Kidney capillary endothelial cell (primary cell): ENCODE measurements around the gene EIF2AK3.
A peak's percentile ranks its signal among the peaks of the same experiment; 100 is the strongest.
"Not testable (repeated sequence)": the region's sequence is repeated elsewhere in the genome, so short reads cannot be mapped to it uniquely, and the experiment has no call there.

Source experiments
- DNase-seq: peaks from one replicate; pipeline ENCODE4 v3.0.0-alpha.2; 2018; ENCODE audit warnings: low spot score

EIF2AK3 gene

DNA sequence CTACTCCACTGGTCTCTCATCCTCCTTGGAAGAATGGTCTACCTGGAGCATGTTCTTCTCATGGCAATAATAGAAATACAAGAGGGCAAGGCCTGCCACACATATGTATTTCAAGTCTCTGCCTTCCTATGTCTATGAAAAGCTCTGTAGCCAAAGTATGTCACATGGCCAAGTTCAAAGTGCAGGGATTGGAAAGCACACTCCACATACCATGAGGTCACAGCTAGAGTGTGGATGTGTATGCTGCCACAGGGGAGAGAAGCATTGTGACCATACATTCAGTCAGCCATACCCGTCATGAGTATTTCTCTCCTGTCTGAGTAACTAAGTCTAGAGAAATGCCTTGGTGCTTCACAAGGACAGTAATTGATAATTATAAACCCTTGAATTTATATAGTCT lies 8.8 kb upstream of the EIF2AK3 start:
- DNase-seq = no peak

DNA sequence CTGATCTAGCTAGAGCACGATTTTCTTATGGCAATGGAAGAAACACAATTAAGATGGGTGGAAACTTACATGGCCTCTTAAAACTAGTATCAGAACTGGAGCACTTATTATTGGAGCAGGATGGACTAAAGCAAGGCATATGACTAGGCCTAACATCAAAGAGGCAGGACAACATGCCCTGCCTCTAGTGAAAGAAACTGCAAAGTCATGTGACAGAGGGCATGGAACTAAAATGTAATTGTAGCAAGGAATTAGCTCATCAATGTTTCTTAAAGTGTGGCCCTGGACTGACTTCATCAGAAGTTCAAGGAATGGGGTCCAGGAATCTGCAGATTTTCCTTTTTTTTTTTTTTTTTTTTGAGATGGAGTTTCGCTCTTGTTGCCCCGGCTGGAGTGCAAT lies 5.3 kb upstream of the EIF2AK3 start:
- DNase-seq = no peak

DNA sequence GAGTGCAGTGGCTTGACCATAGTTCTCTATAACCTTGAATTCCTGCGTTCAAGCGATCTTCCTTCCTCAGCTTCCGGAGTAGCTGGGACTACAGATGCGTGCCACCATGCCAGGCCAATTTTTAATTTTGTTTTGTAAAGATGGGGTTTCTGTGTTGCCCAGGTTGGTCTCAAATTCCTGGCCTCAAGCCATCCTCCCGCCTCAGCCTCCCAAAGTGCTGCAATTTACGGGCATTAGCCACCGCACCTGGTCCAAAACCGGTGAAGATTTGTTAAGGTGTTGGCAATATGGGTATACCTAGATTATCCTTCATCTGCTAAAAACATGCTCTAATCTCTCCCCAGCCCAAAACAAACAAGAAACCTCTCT lies 1.3 kb upstream of the EIF2AK3 start:
- DNase-seq = no peak

DNA sequence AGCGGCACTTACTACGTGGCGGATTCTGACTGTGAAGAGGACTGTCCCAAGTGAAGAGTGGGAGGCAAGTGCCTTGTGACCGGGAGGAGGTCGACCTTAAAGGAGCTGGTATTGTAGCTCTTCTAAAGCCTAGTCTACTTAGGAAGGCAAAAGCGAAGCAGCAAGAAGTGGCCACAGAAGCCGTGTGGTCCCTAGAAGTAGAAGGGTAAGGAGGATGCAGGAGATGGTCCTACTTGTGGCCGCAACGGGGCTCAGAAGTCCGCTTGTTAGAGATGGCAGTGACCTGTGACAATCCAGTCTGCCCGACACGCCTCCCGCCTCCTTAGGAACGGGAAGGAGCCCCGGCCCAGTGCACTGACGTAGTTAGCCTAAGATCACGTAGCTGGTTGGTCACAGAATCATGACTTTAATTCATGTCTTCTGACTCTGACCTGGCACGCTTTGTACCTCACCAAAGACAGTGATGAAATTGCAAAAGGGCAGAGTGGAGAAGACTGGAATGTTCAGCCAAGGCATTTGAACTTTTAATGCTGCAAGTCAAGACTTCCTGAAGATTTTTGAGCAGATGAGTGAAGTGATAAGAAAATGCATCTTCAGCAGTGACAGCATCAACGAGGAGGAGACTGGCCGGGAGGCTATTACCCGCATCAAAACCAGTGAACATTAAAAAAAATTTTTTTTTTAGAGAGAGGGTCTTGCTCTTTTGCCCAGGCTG lies 749 bp upstream of the EIF2AK3 start:
- DNase-seq = peak; percentile 87

DNA sequence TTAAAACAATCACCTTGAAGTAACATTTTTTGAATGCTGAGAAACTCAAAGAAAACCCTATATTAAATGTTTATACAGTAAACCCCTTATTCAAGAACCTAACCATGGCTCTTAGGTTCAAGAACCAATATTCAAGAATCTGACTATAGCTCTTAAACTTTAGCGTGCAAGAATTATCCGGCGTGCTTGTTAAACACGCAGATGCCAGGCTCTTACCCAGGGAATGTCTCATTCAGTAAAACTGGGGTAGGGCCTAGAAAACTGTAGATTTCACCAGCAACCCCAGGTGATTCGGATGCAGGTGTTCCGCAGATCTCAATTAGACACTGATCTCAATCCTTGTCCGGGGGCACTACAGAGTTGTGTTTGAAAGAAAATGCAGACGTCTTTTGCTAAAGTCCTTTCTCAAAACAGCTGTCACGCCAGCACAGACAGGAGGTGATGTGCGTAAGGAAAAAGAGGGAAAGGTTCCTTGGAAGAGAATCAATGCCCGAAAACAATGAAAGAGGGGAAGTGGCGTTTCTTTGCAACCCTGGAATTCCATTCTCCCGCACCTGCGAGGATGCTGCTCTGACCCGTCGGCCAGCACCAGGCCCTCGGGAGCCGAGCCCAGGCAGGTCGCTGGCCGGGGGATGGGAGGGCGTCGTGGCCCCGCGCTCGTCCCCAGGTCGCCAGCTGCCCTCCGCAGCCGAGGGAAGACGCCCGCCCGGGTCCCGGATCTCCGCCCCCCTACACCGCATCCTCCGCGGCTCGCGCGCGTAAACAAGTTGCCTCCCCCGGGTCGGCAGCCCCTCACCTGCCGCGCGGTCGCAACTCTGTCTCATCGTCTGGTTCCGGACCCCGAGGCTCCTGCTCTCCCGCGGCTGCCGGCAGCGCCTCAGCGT lies 851 bp downstream of the EIF2AK3 start:
- DNase-seq = no peak

DNA sequence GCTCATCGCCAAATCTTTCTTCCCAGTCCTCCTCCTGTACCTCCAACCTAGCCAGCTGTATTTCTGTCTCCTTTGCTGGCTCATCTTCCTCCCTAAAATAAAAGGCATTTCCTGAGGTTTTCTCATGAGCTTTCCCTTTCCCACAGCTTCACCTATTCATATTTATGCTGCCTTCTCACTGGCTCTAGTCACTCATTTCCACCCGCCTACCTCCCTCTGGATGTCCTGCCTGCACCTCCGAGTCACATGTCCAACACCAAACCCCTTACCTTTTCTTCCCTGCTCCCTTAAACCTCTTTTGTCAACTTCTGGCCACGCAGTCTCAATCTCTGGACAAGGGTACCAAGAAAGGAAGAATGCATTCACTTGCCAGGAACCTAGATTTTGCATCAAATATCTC lies 2.8 kb downstream of the EIF2AK3 start:
- DNase-seq = no peak

DNA sequence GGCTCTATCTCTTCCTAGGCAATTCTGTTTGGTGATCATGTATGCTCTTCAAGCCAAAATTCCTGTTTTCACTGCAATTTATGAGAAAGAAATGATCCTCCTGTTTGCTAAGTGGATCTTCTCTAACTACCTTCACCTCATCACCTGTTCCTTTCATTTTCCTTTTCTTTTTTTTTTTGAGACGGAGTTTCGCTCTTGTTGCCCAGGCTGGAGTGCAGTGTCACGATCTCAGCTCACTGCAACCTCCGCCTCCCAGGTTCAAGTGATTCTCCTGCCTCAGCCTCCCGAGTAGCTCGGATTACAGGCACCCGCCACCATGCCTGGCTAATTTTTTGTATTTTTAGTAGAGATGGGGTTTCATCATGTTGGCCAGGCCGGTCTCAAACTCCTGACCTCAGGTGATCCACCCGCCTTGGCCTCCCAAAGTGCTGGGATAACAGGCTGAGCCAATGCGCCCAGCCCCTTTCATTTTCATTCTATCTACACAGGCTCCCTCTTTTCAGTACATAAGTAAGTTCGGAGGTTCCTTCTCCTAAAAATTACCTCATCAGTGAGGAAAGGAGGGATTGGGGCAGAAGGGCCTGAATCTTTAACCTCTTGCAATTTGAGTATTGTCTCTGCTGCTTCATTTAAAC lies 3.3 kb downstream of the EIF2AK3 start:
- DNase-seq = not testable (repeated sequence)

DNA sequence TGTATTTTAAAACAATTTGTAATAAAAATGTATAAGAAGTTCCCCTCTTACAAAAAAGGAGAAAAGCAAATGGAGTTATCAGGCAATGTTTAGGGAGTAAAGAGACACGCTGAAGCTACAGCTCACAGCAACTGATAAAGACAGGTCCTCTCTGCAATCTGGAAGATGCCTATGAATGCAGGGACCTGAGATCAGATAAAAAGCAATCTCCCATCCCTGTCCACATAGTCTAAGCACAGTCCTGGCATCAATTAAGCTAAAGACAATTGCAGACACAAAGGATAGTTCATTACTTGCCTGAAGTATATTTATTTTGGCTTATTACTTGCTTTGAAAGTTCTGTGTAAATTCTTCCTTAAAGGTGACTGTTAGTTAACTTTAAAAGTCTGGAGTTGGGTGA lies 5.0 kb downstream of the EIF2AK3 start:
- DNase-seq = no peak

DNA sequence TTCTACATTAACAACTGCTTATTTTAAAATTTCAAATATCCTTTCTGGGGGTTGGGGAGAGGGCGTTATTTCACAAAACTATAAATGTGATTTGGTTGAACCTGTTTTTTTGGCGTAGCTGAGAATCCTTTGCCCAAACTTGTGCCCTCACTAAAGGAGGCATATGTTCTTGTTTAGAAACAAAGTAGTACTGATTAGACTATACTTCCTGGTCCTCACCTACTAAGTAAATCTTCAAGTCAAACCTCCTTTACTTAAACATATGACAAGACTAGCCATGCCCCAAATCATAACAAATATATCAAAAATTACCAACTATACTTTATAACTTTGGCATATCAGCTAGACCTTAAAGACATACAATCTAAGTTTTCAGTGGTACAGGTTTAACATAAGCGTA lies 5.8 kb downstream of the EIF2AK3 start:
- DNase-seq = no peak

DNA sequence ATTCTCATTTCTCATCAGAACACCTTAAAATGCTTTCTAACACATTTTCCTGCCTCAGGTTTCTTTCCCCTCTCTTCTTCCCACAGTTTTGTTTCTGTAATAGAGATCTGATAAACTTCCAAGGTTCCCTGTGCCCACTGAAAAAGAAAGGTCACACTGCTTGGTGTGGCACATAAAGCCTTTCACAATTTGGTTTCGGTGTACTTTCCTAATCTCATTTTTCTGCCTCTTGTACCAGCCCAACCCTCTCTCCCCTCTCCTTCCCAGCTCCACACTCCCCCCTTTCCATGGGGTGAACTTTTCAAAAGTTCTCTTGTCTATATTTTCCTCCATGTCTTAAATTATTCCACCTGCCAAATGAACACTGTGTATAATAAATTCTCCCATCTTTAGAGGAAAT lies 7.2 kb downstream of the EIF2AK3 start:
- no peak for DNase-seq

DNA sequence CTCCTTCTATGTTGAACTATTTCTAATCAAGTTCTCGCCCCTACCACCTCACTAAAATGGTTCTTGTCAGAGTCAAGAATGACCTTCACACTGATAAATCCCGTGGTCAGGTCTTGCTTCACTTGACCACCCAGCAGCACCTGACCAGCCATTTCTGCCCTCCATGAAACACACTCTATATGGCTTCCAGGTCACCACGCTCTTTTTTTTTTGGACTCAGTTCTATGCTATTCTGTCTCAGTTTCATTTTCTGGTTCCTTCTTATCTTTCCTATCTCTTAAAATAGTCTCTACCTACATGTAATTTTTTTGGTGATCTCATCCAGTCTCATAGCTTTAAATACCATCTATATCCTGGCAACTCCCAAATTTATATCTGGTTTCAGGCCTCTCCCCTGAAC lies 11.4 kb downstream of the EIF2AK3 start:
- no peak for DNase-seq

DNA sequence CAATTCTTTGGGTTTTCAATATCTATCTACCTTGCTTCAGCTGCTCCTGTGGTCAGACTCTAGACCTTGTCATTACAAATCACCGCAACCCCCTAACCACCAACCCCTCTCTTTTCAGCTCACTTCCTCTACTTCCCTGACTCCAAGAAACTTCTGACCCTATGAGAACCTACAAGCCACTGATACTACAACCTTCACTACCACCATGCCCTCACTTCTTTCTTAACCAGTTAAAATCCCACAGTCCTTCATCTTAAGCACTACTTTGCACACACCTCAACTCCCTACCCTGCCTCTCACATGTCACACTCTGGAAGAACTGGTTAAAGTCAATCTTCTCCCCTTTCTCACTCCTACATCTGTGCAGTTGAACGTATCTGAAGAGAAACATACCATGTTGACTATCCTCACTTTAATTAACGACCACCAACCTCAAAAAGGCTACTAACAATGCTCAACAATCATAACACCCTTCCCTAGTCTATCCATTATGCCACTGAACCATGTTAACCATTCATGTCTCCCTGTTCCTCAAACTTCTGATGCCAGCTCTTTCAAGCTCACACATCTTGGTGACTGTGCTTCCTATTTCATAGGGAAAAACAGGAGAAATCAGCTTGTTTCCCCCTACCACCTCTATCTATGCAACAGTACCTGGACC lies 12.6 kb downstream of the EIF2AK3 start:
- no peak for DNase-seq

DNA sequence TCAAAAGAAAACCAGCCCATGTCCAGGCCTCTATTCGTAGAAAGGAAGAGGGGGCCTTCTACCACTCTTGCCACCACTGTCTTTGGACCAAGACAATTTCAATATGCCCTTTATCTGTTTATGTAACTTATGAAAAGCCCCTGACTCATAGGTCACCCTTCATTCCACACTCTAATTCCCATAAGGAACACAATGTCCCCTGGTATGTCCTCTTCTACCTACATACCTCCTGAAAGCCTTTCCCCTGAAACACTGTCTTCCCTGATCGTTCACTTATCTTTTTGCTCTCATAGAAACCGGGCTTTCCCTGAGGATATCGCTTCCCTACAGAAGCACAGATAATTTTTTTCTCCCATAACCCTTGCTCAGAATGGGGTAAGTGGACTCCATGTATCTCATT lies 13.3 kb downstream of the EIF2AK3 start:
- no peak for DNase-seq

DNA sequence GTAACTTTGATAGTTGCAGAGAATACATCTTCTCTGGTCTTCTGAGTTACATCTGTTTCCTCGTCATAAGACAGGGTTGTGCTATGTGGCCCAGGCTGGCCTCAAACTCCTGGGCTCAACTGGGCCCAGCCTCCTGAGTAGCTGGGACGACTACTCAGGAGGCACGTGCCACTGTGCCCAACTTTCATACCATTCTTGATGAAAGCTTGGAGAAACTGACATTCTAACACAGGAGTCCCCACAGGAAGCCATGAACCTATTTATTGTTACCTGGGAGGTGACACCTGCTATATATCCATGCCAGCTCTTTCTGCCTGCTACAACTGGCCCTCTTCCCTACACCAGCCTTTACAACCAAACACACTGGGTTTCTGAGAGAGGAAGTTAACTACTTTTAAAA lies 19.1 kb downstream of the EIF2AK3 start:
- DNase-seq = no peak

DNA sequence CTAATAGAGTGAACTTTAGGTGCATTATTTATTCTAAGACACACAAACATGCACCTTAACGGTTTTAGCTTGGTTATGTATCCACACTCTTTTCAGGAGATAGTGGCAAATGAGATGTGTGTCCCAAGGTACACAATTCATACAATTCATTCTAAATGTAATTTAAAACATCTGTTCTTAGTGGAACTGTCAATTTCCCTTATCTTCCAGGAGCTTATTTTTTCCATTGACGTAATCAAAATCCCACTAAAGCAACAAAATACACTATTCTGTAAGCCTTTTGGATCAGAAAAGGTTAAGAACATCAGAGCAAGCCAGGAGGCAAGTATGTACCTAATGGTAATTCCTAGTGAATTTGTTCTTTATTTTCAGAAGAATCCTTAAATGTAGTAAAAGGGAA lies 19.8 kb downstream of the EIF2AK3 start:
- DNase-seq = no peak

DNA sequence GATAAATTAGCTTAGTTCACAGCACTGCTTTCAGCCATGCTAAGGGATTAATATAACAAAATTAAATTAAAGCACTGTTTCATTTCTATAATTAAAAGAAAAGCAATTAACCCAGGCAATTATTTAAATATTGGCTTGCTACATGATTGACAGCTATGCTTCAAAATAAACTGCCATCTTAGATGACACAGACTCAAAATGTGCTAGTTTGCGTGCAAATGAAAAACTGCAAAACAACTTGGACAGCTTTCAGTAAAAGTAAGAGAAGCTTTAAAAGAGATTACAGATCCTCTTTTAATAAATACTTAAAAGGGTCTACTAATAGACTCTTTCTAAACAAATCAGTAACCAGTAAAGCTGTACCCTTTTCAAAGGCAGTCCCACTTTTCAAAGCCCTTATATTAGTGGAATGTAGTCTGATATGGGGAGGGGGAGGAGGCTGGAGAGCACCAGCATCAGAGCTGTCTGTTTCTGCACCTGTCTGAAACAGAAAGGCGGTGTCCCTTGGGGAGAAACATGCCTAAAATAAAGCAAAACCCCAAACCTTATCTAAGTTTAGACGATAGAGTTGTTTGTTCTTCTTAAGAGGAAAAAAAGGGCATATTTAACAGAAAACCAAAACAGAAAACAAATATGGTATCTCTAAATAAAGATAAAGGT lies 20.8 kb downstream of the EIF2AK3 start:
- no peak for DNase-seq

DNA sequence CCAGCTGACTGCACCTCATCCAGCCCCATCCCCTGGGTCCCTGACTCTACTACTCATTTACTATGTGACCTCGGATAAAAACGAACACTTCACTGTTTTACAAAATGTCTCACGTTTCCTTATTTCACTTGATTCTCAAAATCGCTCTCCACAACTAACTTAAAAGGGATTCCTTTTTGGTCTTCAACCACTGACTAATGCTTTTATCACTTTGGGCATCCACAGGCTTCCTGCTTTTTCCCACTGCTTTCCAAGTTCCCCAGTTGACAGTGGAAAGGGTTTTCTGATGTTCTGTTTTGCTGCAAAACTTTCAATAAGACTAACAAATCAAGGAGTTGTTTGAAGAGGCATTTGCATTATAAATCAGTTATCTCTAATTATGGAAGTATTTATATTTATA lies 24.1 kb downstream of the EIF2AK3 start:
- DNase-seq = no peak

DNA sequence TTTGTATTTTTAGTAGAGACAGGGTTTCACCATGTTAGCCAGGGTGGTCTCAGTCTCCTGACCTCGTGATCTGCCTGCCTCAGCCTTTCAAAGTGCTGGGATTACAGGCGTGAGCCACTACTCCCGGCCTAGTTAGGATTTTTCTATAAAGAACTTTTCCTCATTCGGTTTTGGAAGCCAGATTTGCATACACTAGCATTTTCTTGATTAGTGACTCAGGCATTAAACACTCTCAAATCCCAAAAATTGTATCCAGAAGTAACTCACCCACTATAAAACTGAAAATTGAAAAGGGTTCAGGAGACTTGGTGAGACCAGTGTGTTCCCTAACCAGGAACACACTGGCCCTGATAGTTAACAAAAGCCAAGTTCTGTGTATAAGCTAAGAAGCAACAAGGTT lies 25.2 kb downstream of the EIF2AK3 start:
- DNase-seq = no peak

DNA sequence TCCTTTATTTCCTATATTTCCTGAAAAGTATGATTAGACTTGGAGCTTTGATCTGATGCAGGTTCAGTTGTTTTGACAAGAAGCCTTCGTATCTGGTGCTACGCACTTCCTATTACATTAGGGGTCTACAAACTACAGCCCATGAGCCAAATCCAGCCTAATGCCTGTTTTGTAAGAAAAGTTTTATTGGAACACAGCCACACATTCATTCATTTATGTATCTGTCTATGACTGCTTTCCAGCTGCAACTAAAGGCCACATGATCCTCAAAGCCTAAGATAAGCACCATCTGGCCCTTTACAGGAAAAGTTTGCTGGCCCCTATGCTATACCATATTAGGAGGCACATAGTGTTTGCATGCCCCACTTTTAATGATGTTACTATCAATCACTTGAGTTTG lies 26.0 kb downstream of the EIF2AK3 start:
- no peak for DNase-seq

DNA sequence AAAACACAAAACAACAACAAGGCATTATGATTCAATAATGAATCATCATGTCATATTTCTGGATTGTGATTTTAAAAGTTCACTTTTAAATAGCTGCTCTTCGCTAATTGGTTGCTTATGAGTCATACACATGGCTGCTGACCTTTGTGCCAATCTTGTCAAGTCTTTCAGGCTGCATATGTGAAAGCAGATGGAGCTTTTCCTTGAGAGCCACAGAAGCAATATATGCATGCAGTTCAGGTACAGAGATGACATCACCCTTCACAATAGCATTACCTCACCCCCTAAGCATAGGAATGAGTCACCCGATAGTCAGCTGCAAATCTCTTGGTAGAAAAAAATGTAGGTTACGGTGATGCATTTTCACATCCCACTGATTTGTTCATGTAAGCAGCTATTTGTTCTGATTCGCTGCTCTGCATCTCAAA lies 27.2 kb downstream of the EIF2AK3 start:
- DNase-seq = peak; percentile 100

DNA sequence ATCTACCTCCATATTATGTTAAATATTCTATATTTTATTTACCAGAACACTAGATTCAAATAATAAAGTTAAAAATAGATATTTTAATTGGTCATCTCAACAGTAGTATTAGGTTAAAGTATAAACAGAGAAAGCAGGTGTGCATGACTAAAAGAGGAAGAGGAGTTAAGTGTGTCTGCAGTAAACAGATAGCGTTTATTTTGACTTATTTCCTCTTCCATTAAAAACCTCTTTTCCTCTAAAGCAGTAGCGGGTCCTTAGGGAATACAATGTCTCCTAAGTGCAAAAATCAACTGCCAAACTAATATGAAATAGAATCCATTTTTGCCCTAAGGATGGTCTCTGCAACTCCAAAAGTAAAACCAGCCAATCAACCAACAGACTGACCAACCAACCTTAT lies 27.7 kb downstream of the EIF2AK3 start:
- DNase-seq = no peak

DNA sequence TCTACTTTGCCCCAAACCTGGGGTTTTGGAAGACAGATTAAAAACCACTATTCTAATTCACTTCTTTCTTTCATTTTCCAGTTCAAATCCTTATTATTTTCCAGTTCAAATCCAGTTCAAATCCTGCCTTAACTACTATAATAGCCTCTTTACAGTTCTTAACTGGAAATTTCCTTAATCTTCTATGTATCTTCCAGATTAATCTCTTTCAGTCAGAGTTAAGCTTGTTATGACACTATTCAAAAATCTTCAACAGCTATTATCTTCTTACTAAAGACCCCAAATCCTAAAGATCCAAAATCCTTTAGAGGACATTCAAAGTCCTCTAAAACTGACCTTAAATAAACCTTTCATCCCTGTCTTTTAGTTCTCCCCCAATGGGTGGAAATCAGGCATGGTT lies 30.1 kb downstream of the EIF2AK3 start:
- DNase-seq = no peak
